Measurements from ENCODE around the gene DRC1. TPM values are rescaled to one million over a fixed set of nuclear protein-coding genes. Genes with fewer than 3 reads are reported as not detected.

Gene DRC1
- total RNA-seq, 1 experiment from 2014 or later = not detected

DNA sequence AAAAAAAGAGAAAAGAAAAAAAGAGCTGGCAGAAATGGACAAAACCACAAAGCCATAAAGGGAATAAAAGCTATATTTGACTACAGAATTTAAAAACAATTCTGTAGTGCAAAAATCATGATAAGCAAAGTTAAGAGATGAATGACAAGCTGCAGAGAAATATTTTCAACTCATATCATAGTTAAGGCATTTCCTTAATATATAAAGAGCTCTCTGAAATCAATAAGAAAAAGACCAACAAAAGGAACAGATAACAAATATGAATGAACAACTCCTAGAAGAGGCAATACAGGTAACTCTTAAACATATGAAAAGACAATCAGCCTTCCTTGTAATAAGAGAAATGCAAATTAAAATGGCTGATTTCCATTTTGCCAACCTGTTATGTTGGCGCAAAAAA, 50.0 kb downstream of the DRC1 start:
- H2BK12ac ChIP-seq (ENCODE audit: insufficient read length, low read depth, low read length) = no peak overlapping the region
- H3K79me1 ChIP-seq (ENCODE audit: insufficient read depth, low read depth, low read length, poor library complexity, severe bottlenecking) = no peaks in the 10 kb centered on the region
- H3K18ac ChIP-seq (ENCODE audit: insufficient read length, low read depth, low read length) = no peak overlapping the region
- H4K5ac ChIP-seq (ENCODE audit: insufficient read length, low read depth, low read length) = no peak overlapping the region
- H3K9me3 ChIP-seq (ENCODE audit: control insufficient read depth, low read depth, low read length) = no peaks in the 10 kb centered on the region
- Mint-ChIP-seq H3K27ac (0 out of 7 replicates have a peak overlapping the region, but pooled peaks of 1 of the 3 experiments have one; percentile 42), H3K27me3 (ENCODE audit: low read depth) (no peaks in the 10 kb centered on the region; the same call in none of the 2 replicates), H3K4me3 (no peak overlapping the region), H3K36me3 (ENCODE audit: insufficient read depth in 1 of 3, low read depth in 3 of 3) (no peaks in the 10 kb centered on the region), H3K4me1 (peaks cover 13 to 17% of the 10 kb centered on the region in 2 experiments; a peak in 3 of 4 replicates), H3K9me3 (peaks cover 0 to 3% of the 10 kb centered on the region in 2 experiments; a peak in 1 of 5 replicates)
- H2BK20ac ChIP-seq (ENCODE audit: low read depth, low read length, poor library complexity, severe bottlenecking) = no peak overlapping the region
- H3K23ac ChIP-seq (ENCODE audit: insufficient read length, low read depth, low read length) = no peak overlapping the region
- H3K9ac ChIP-seq (ENCODE audit: extremely low read depth, insufficient read length, low read length) = no peak overlapping the region
- DNase-seq = no peak
- no peak overlapping the region for H3K4me2 ChIP-seq (ENCODE audit: insufficient read depth, insufficient read length, low read length)
- H3K27me3 ChIP-seq (ENCODE audit: insufficient read depth, low read length) = no peaks in the 10 kb centered on the region
- H2BK5ac ChIP-seq (ENCODE audit: insufficient read length, low read length) = no peak overlapping the region
- H3K27ac ChIP-seq (ENCODE audit: insufficient read length, low read depth, low read length) = no peak overlapping the region
- no peaks in the 10 kb centered on the region for H3K4me1 ChIP-seq (ENCODE audit: insufficient read depth, low read length)
- TF ChIP-seq, protein P1, sequence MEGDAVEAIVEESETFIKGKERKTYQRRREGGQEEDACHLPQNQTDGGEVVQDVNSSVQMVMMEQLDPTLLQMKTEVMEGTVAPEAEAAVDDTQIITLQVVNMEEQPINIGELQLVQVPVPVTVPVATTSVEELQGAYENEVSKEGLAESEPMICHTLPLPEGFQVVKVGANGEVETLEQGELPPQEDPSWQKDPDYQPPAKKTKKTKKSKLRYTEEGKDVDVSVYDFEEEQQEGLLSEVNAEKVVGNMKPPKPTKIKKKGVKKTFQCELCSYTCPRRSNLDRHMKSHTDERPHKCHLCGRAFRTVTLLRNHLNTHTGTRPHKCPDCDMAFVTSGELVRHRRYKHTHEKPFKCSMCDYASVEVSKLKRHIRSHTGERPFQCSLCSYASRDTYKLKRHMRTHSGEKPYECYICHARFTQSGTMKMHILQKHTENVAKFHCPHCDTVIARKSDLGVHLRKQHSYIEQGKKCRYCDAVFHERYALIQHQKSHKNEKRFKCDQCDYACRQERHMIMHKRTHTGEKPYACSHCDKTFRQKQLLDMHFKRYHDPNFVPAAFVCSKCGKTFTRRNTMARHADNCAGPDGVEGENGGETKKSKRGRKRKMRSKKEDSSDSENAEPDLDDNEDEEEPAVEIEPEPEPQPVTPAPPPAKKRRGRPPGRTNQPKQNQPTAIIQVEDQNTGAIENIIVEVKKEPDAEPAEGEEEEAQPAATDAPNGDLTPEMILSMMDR (conservative IDR thresholded peaks at IDR 0.05) = no peak
- no CpG with 5 or more reads among the region's 1 CpG for WGBS (ENCODE audit: extremely low coverage, insufficient read length, low lambda C conversion rate)
- H3K79me2 ChIP-seq (ENCODE audit: insufficient read depth, low read length) = no peaks in the 10 kb centered on the region
- no peaks in the 10 kb centered on the region for H3K23me2 ChIP-seq (ENCODE audit: insufficient read length, low read depth, low read length, poor library complexity, severe bottlenecking)
- no peak overlapping the region for H2BK15ac ChIP-seq (ENCODE audit: low read depth, low read length)
- H3K14ac ChIP-seq (ENCODE audit: insufficient read depth, low read length) = no peak overlapping the region
- no peak overlapping the region for H2AK5ac ChIP-seq (ENCODE audit: insufficient read length, low read length)
- H2AFZ ChIP-seq (ENCODE audit: low read length) = no peak overlapping the region
- no peak overlapping the region for H4K91ac ChIP-seq (ENCODE audit: insufficient read length, low read depth, low read length)
- no peak overlapping the region for H4K8ac ChIP-seq (replicated peaks; ENCODE audit: insufficient read length, low read depth, low read length)
- H3T11ph ChIP-seq (ENCODE audit: low read length) = no peak overlapping the region
- H4K20me1 ChIP-seq (ENCODE audit: control insufficient read depth, insufficient read depth, insufficient read length) = no peaks in the 10 kb centered on the region
- H3K56ac ChIP-seq (ENCODE audit: insufficient read length, low read depth, low read length) = no peak overlapping the region
- H3K4ac ChIP-seq (ENCODE audit: low read depth, low read length) = no peak overlapping the region
- H2BK120ac ChIP-seq (ENCODE audit: low read depth, low read length, poor library complexity, severe bottlenecking) = no peak overlapping the region
